MM.1S (cell line): ENCODE results near the gene SLC22A17.

Source experiments
- DNase-seq: peaks from one replicate; pipeline ENCODE4 v3.0.0-alpha.2; 2015
- H2AFZ ChIP-seq: fragments of 300-600 bp; sonication (generic); 2 replicates; pipeline ENCODE4 v1.6.0; 2016; ENCODE audit warnings: antibody characterized with exemption, low read length
- H3F3A ChIP-seq: fragments of 300-600 bp; sonication (generic); 2 replicates; pipeline ENCODE4 v1.6.1; 2016; ENCODE audit warnings: mild to moderate bottlenecking, antibody characterized with exemption, low read length, moderate library complexity, mixed read lengths; ENCODE audit not compliant: insufficient read depth
- H3K27ac ChIP-seq: fragments of 300-600 bp; sonication (generic); 2 replicates; pipeline ENCODE4 v1.5.1; 2016; ENCODE audit warnings: mild to moderate bottlenecking, low read length
- H3K27me3 ChIP-seq: fragments of 300-600 bp; sonication (generic); replicated peaks from 2 replicates; pipeline ENCODE4 v1.6.0; 2016; ENCODE audit warnings: low read length; ENCODE audit not compliant: insufficient read depth
- H3K36me3 ChIP-seq: fragments of 300-600 bp; sonication (generic); replicated peaks from 2 replicates; pipeline ENCODE4 v1.6.1; 2016; ENCODE audit warnings: mild to moderate bottlenecking, low read length, mixed read lengths; ENCODE audit not compliant: insufficient read depth
- H3K4me1 ChIP-seq: fragments of 300-600 bp; sonication (generic); 2 replicates; pipeline ENCODE4 v1.6.1; 2016; ENCODE audit warnings: low read length, mixed read lengths
- H3K4me2 ChIP-seq: fragments of 300-600 bp; sonication (generic); 2 replicates; pipeline ENCODE4 v1.6.0; 2016; ENCODE audit warnings: low read depth, low read length
- H3K4me3 ChIP-seq: fragments of 300-600 bp; sonication (generic); 2 replicates; pipeline ENCODE4 v1.5.1; 2016; ENCODE audit warnings: low read length, mixed read lengths
- H3K79me2 ChIP-seq: fragments of 300-600 bp; sonication (generic); 2 replicates; pipeline ENCODE4 v1.6.1; 2016; ENCODE audit warnings: mixed run types, low read length, mixed read lengths
- H3K9ac ChIP-seq: fragments of 300-600 bp; sonication (generic); 2 replicates; pipeline ENCODE4 v1.6.1; 2016; ENCODE audit warnings: low read length, mixed read lengths
- H3K9me2 ChIP-seq: fragments of 300-600 bp; sonication (generic); replicated peaks from 2 replicates; pipeline ENCODE4 v1.6.1; 2016; ENCODE audit warnings: mild to moderate bottlenecking, low read length, mixed read lengths; ENCODE audit not compliant: insufficient read depth
- H3K9me3 ChIP-seq: fragments of 300-600 bp; sonication (generic); replicated peaks from 2 replicates; pipeline ENCODE4 v1.6.1; 2016; ENCODE audit warnings: mild to moderate bottlenecking, low read length, mixed read lengths; ENCODE audit not compliant: insufficient read depth
- H4K20me1 ChIP-seq: fragments of 300-600 bp; sonication (generic); 2 replicates; pipeline ENCODE4 v1.6.1; 2016; ENCODE audit warnings: mild to moderate bottlenecking, low read length, moderate library complexity, mixed read lengths; ENCODE audit not compliant: insufficient read depth
- CTCF ChIP-seq: fragments of 300-600 bp; sonication (generic); IDR thresholded peaks from 2 replicates; pipeline ENCODE4 v1.5.1; 2016; ENCODE audit warnings: antibody characterized with exemption, low read length, mixed read lengths
- EZH2 ChIP-seq: fragments of 300-600 bp; sonication (generic); optimal IDR thresholded peaks from 2 replicates; pipeline ENCODE3; 2017; ENCODE audit warnings: low read depth, mild to moderate bottlenecking, antibody characterized with exemption, low read length, mixed read lengths
- EZH2phosphoT487 ChIP-seq: fragments of 300-600 bp; sonication (generic); IDR thresholded peaks from 2 replicates; pipeline ENCODE4 v1.6.1; 2018; ENCODE audit warnings: antibody characterized with exemption, low read length

SLC22A17 gene

DNA sequence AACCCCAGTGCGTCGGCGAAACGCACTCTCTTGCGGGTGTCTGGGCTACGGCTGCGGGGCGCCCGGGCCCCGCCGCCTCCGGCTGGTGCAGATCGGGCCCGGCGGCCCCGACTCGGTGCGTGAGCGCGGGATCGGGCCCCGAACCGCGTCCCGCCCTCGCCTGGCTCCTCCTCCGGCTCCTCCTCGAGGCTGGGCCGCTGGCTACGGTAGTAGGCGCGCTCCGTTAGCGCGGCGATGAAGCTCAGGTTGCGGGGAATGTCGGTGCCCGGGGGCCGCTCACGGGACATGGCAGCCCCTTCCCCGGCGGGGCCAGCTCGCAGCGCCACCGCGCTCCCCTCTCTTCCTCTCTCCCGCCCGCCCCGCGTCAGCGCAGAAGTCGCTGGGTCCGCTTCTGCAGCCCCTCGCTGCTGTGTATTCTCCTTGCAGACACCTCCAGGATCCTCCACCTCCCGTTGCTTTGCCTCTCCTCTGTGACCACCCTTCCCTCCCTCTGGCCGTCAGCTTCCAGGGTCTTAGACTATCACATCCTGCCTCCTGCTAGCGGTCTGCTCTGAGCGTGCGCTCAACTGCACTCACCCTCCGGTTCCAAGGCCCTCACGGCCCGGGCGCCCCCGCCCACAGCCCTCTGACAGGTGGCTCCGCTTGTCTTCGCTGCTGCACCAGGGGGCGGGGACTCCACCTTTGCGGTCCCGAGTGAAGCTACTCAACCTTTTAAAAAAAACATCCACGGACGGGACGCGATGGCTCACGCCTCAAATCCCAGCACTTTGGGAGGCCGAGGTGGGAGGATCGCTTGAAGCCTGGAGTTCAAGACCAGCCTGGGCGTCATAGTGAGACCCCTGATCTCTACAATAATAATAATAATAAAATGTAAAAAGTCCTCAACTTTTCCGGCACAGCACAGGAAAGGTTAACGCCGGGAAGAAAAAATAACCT is 50.1 kb downstream of the SLC22A17 start, which contains the start of gene PPP1R3E:
Gene PPP1R3E, minus strand, starts transcription at position 570 of the 936 bp plus-strand sequence. Its CDS starts 283 bp downstream, at position 287.
- no peak for TF ChIP-seq CTCF
- no peak for TF ChIP-seq EZH2phosphoT487
- no peak for TF ChIP-seq EZH2
- DNase-seq, result peak; percentile 84
- H4K20me1 ChIP-seq, result no peaks in the 10 kb centered on the region
- peak within 1 kb of the TSS; percentile 91 for H3K9ac ChIP-seq
- peak within 1 kb of the TSS; percentile 76 for H3K4me3 ChIP-seq
- H2AFZ ChIP-seq, result peak within 1 kb of the TSS; percentile 65
- peaks cover 8% of the 10 kb centered on the region for H3F3A ChIP-seq
- H3K4me2 ChIP-seq, result peak within 1 kb of the TSS; percentile 87
- no peaks in the 10 kb centered on the region for H3K36me3 ChIP-seq
- no peaks in the 10 kb centered on the region for H3K4me1 ChIP-seq
- H3K79me2 ChIP-seq, result peaks cover 5% of the 10 kb centered on the region; the same call in 1 of the 2 replicates
- H3K27me3 ChIP-seq, result no peaks in the 10 kb centered on the region
- H3K27ac ChIP-seq, result peak within 1 kb of the TSS; percentile 91
- H3K9me3 ChIP-seq, result no peaks in the 10 kb centered on the region
- H3K9me2 ChIP-seq, result no peaks in the 10 kb centered on the region

DNA sequence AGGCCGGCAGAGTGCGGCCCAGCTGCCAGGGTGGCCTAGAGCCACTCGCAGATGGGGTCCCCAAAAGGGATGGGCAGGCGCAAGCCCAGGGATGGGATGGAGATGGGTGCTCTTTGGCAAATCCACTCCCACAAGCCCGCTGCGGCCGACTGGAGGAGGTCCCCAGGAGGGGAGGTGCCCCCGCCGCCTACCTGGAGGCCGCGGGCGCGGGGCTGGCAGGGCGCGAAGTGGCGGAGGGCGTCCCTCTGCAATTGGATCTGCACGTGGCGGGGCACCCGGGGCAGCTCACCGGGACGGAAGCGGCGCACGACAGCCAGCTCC is 50.8 kb downstream of the SLC22A17 start:
- Histone ChIP-seq H3K9me2 (no peaks in the 10 kb centered on the region), H3K27ac (peak overlapping the region; percentile 91), H3K4me3 (peak overlapping the region; percentile 76), H2AFZ (peak overlapping the region; percentile 65), H3K27me3 (no peaks in the 10 kb centered on the region), H4K20me1 (no peaks in the 10 kb centered on the region), H3K79me2 (peaks cover 5% of the 10 kb centered on the region; the same call in 1 of the 2 replicates), H3K4me1 (no peaks in the 10 kb centered on the region), H3K9ac (peak overlapping the region; percentile 91), H3K9me3 (no peaks in the 10 kb centered on the region), H3K4me2 (peak overlapping the region; percentile 87), H3K36me3 (no peaks in the 10 kb centered on the region), H3F3A (peaks cover 8% of the 10 kb centered on the region)
- DNase-seq, result no peak
- TF ChIP-seq CTCF (no peak), EZH2 (no peak), EZH2phosphoT487 (no peak)

- Histone ChIP-seq H3F3A (peaks cover 8% of the 10 kb centered on the region), H3K4me3 (peak overlapping the region; percentile 76), H3K9me3 (no peaks in the 10 kb centered on the region), H3K4me2 (peak overlapping the region; percentile 87), H3K9me2 (no peaks in the 10 kb centered on the region), H3K36me3 (no peaks in the 10 kb centered on the region), H3K9ac (peak overlapping the region; percentile 91), H4K20me1 (no peaks in the 10 kb centered on the region), H2AFZ (peak overlapping the region; percentile 65; the same call in 1 of the 2 replicates), H3K27ac (peak overlapping the region; percentile 91), H3K79me2 (peaks cover 5% of the 10 kb centered on the region; the same call in 1 of the 2 replicates), H3K4me1 (no peaks in the 10 kb centered on the region), H3K27me3 (no peaks in the 10 kb centered on the region)
- peak; percentile 94 for DNase-seq
- TF ChIP-seq EZH2phosphoT487 (no peak), CTCF (peak; percentile 45)
These were observed 51.3 kb downstream of the SLC22A17 start for GRCh38 chr14:23301288-23301968.
